Activated CD4-positive, alpha-beta T cell treated with anti-CD3 and anti-CD28 coated beads for 36 hours (primary cell): ENCODE data around the gene INTS14. TPM values are rescaled to one million over a fixed set of nuclear protein-coding genes. Genes with fewer than 3 reads are reported as not detected.

Source experiments
- ATAC-seq: fragments of 200-7000 bp; cut with Tn5 transposase; one replicate; pipeline ENCODE4 v1.10.0; 2021; ENCODE audit warnings: mild to moderate bottlenecking, moderate library complexity
- CTCF ChIA-PET: fragments of 350-600 bp; sonication (Branson Sonifier 250); formaldehyde crosslinking; loops from one replicate; lab custom pipeline; 2021; ENCODE audit warnings: antibody characterized with exemption; lab: Charles Lee
- POLR2A ChIA-PET: fragments of 350-600 bp; sonication (Branson Sonifier 250); formaldehyde crosslinking; loops from one replicate; lab custom pipeline; 2021; ENCODE audit warnings: antibody characterized with exemption, inconsistent platforms; lab: Charles Lee
- DNase-seq: peaks from one replicate; pipeline ENCODE4 v3.0.0-alpha.2; 2020
- H3K27ac Mint-ChIP-seq: one replicate; pipeline ENCODE4 v1.8.0; 2021; ENCODE audit warnings: mixed read lengths
- H3K27me3 Mint-ChIP-seq: one replicate; pipeline ENCODE4 v1.8.0; 2021; ENCODE audit warnings: mixed read lengths
- H3K36me3 Mint-ChIP-seq: one replicate; pipeline ENCODE4 v1.8.0; 2021; ENCODE audit warnings: low read depth, mixed read lengths
- H3K4me1 Mint-ChIP-seq: one replicate; pipeline ENCODE4 v1.8.0; 2021; ENCODE audit warnings: mixed read lengths
- H3K4me3 Mint-ChIP-seq: one replicate; pipeline ENCODE4 v1.8.0; 2021; ENCODE audit warnings: mild to moderate bottlenecking, moderate library complexity, mixed read lengths
- H3K9me3 Mint-ChIP-seq: one replicate; pipeline ENCODE4 v1.8.0; 2021; ENCODE audit warnings: low read depth, mixed read lengths
- intact Hi-C, 2 experiments: fragments of 100-400 bp; cut with DNase I in 1 of 2; cut with micrococcal nuclease in 1 of 2; formaldehyde crosslinking; loops; one replicate each; pipeline versions ENCODE4 v1.14.2 to v1.15.1; 2022 to 2024; cut with DNase I, micrococcal nuclease
- total RNA-seq, 2 experiments: library from RNA; stranded (reverse); gene quantifications; one replicate each; pipeline ENCODE4 v1.2.3, GENCODE V29; 2021

The INTS14 gene
- total RNA-seq, 2 experiments from 2014 or later: 49.2 to 59.8 TPM

GRCh38 chr15:65611888-65612615, 1.1 kb upstream of the INTS14 start:
- H3K9me3 Mint-ChIP-seq: no peaks in the 10 kb centered on the region
- no peaks in the 10 kb centered on the region for H3K27me3 Mint-ChIP-seq
- CTCF ChIA-PET: interaction anchor here (0.5 to 1.5 kb wide), 8 partner anchors 10 to 846 kb away, joined by 3 to 6 read pairs (median 3); partner anchors contain the start of genes RAB11A and SLC24A1
- intact Hi-C loops: loop anchor here (1.0 to 10.0 kb wide), 12 partner anchors 82 to 885 kb away; partner anchors contain the start of genes DIS3L (in 2 of the 2), CLPX (in 1 of the 2), DENND4A (in 1 of the 2) and DPP8 (in 1 of the 2)
- POLR2A ChIA-PET: no interaction called here
- DNase-seq (no peak), ATAC-seq (no peak)
- H3K4me1 Mint-ChIP-seq: peaks cover 33% of the 10 kb centered on the region
- H3K27ac Mint-ChIP-seq: peak overlapping the region; percentile 96
- H3K36me3 Mint-ChIP-seq: peaks cover 2% of the 10 kb centered on the region
- H3K4me3 Mint-ChIP-seq: peak overlapping the region; percentile 97

DNA sequence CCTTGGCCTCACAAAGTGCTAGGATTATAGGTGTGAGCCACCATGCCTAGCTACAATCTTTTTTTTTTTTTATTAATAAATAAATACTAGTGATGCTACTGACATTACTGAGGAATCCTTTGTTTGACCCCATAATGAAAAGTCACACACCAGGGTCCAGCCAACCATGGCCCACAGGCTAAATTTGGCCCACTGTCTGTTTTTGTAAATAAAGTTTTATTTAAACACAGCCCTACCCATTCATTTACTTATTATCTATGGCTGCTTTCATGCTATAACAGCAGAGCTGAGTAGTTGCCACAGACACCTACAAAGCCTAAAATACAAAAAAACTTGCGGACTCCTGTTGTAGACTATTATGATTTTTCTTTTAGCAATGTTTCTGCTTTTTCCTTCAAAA, 7.4 kb downstream of the INTS14 start:
- CTCF ChIA-PET: interaction anchor here (0.6 kb wide), 1 partner anchor 35 kb away, joined by 3 read pairs; no protein-coding TSS in a partner anchor
- peaks cover 13% of the 10 kb centered on the region for H3K36me3 Mint-ChIP-seq

GRCh38 chr15:65603134-65603533, 7.8 kb downstream of the INTS14 start:
- CTCF ChIA-PET: no interaction called here
- intact Hi-C loops: no loop called here
- Mint-ChIP-seq H3K27me3 (no peaks in the 10 kb centered on the region), H3K4me3 (no peak overlapping the region), H3K36me3 (peaks cover 16% of the 10 kb centered on the region), H3K27ac (no peak overlapping the region), H3K4me1 (peaks cover 3% of the 10 kb centered on the region), H3K9me3 (no peaks in the 10 kb centered on the region)
- no peak for DNase-seq
- POLR2A ChIA-PET: no interaction called here
- no peak for ATAC-seq

More for the DNA sequence above, 7.4 kb downstream of the INTS14 start:
- Mint-ChIP-seq H3K4me3 (no peak overlapping the region), H3K4me1 (peaks cover 4% of the 10 kb centered on the region), H3K27me3 (no peaks in the 10 kb centered on the region), H3K9me3 (no peaks in the 10 kb centered on the region), H3K27ac (no peak overlapping the region)
- DNase-seq (no peak), ATAC-seq (no peak)
- intact Hi-C loops: no loop called here
- POLR2A ChIA-PET: no interaction called here

DNA sequence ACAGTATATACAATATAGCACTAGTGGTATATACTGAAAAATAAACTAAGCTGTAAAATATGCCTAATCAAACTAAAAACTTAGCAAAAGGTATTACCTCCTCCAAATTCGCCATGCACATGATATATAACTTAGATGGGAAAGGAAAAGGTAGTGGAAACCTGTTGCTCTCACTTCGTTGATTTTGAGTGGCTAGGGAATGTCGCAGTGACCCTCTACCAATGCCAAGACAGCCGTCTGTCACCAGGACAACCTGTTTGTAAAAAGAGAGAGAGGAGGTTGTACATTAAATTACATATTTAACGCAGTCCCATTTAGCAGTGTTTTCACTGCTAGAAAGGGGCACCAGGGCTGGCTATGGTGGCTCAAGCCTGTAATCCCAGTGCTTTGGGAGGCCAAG, 11.3 kb downstream of the INTS14 start:
- H3K27ac Mint-ChIP-seq: no peak overlapping the region
- POLR2A ChIA-PET: no interaction called here

DNA sequence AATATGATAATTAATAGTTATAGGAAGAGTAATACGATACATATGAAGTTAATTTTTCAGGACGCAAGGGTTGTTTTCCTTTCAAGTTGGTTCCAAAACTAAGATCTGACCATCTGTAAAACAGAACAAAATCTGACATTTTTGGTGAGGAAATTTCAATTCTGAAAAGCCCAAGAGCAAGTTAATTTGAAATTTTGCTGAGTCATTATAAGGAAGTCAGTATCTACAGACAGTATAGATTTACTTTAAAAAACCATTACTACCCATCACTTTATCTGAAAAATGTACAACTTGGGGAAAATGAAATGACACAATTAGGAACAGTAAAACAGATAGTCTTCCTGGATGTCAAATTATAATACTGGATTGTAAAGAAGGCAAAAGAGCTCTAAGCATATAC, 12.5 kb downstream of the INTS14 start:
- POLR2A ChIA-PET: interaction anchor here (0.6 kb wide), 1 partner anchor 144 kb away, joined by 3 read pairs; no protein-coding TSS in a partner anchor
- CTCF ChIA-PET: no interaction called here
- peaks cover 46% of the 10 kb centered on the region for H3K36me3 Mint-ChIP-seq
- H3K27me3 Mint-ChIP-seq: no peaks in the 10 kb centered on the region
- no peak for DNase-seq
- intact Hi-C loops: no loop called here
- H3K27ac Mint-ChIP-seq: no peak overlapping the region
- H3K4me3 Mint-ChIP-seq: no peak overlapping the region
- no peak for ATAC-seq
- no peaks in the 10 kb centered on the region for H3K9me3 Mint-ChIP-seq
- H3K4me1 Mint-ChIP-seq: no peaks in the 10 kb centered on the region

More for the DNA sequence above, 11.3 kb downstream of the INTS14 start:
- H3K9me3 Mint-ChIP-seq: no peaks in the 10 kb centered on the region
- CTCF ChIA-PET: no interaction called here
- intact Hi-C loops: no loop called here
- H3K4me3 Mint-ChIP-seq: no peak overlapping the region
- DNase-seq (no peak), ATAC-seq (no peak)
- no peaks in the 10 kb centered on the region for H3K4me1 Mint-ChIP-seq
- no peaks in the 10 kb centered on the region for H3K27me3 Mint-ChIP-seq
- peaks cover 40% of the 10 kb centered on the region for H3K36me3 Mint-ChIP-seq

- POLR2A ChIA-PET: no interaction called here
- H3K36me3 Mint-ChIP-seq: peaks cover 59% of the 10 kb centered on the region
- H3K9me3 Mint-ChIP-seq: no peaks in the 10 kb centered on the region
- H3K27me3 Mint-ChIP-seq: no peaks in the 10 kb centered on the region
- intact Hi-C loops: no loop called here
- H3K4me1 Mint-ChIP-seq: no peaks in the 10 kb centered on the region
- CTCF ChIA-PET: interaction anchor here (0.6 to 0.9 kb wide), 4 partner anchors 17 to 820 kb away, joined by 3 read pairs; no protein-coding TSS in a partner anchor
- DNase-seq: no peak
- no peak overlapping the region for H3K4me3 Mint-ChIP-seq
- no peak for ATAC-seq
- H3K27ac Mint-ChIP-seq: no peak overlapping the region
Observed at GRCh38 chr15:65595960-65596359, 15.0 kb downstream of the INTS14 start.

DNA sequence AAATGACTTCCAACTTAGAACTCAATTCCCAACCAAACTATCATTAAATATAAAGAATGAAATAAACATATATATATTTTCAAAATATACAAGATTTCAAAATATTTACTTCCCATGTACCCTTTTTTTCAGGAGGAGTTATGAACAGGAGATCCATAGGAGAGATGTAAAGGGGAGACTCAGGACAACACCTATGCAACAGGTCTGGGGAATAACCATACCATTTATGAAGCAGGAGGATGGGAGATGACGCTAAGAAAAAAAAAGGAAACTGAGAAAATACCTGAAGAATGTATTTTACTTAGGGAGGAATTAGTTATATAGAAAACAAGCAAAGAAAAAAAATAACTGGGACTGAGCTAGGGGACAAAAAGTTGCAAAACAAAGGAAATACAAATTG, 23.8 kb downstream of the INTS14 start:
- ATAC-seq: no peak
- H3K4me1 Mint-ChIP-seq: peaks cover 27% of the 10 kb centered on the region
- ChIA-PET POLR2A (no interaction called here), CTCF (interaction anchor here (0.6 to 0.8 kb wide), 3 partner anchors 347 to 824 kb away, joined by 3 read pairs; no protein-coding TSS in a partner anchor)
- peaks cover 62% of the 10 kb centered on the region for H3K36me3 Mint-ChIP-seq
- no peaks in the 10 kb centered on the region for H3K9me3 Mint-ChIP-seq
- no peak for DNase-seq
- no peak overlapping the region for H3K4me3 Mint-ChIP-seq
- intact Hi-C loops: no loop called here
- H3K27ac Mint-ChIP-seq: no peak overlapping the region
- no peaks in the 10 kb centered on the region for H3K27me3 Mint-ChIP-seq

DNA sequence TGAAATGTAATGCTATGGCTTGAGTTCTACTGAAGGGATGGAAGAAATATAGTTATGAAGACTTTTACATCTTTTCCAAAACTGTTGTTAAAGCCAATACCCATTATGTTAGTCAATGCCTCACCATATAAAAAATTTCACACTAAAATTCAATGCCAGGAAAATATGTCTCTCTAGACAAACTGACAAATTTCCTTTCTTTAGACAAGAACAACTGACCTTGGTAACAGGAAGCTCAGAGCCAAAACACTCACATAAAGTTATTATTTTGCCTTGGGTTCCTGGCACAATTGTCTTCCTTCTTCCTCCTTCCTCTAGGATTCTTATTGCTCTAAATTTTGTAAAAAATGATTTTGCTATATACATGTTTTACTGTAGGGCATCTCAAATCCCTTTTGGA, 26.7 kb downstream of the INTS14 start:
- ChIA-PET CTCF (interaction anchor here (0.6 to 1.6 kb wide), 3 partner anchors 21 to 327 kb away, joined by 3 to 4 read pairs (median 3); partner anchors contain the start of gene INTS14), POLR2A (no interaction called here)
- no peak for DNase-seq
- H3K4me1 Mint-ChIP-seq: peaks cover 27% of the 10 kb centered on the region
- H3K27ac Mint-ChIP-seq: peak overlapping the region; percentile 74
- ATAC-seq: no peak
- peaks cover 51% of the 10 kb centered on the region for H3K36me3 Mint-ChIP-seq
- no peaks in the 10 kb centered on the region for H3K27me3 Mint-ChIP-seq
- no peaks in the 10 kb centered on the region for H3K9me3 Mint-ChIP-seq
- no peak overlapping the region for H3K4me3 Mint-ChIP-seq
- intact Hi-C loops: no loop called here

DNA sequence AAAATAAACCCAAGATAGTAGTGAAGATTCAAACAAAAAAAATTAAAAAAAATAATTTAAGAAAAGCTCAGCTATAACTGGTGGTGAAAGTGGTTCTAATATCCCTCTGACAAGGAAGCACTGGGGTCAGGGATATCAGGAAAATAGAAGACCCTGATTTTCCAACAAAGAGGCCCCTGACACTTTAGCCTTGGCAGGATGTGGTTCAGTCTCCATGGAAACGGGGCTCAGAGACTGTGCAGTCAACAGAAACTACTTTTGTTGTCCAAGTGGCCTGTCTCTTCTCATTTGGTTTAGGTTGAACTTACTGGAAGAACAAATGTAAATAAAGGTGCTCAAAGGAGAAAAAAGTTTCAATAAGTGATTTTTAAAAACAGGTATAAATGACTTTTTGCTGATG, 27.2 kb downstream of the INTS14 start:
- POLR2A ChIA-PET: interaction anchor here (0.6 kb wide), 1 partner anchor 269 kb away, joined by 4 read pairs; no protein-coding TSS in a partner anchor
- peak; percentile 39 for ATAC-seq

GRCh38 chr15:65580287-65580686, 30.6 kb downstream of the INTS14 start:
- Mint-ChIP-seq H3K4me1 (peaks cover 19% of the 10 kb centered on the region), H3K36me3 (peaks cover 49% of the 10 kb centered on the region), H3K4me3 (no peak overlapping the region), H3K9me3 (no peaks in the 10 kb centered on the region), H3K27ac (no peak overlapping the region), H3K27me3 (no peaks in the 10 kb centered on the region)
- no peak for ATAC-seq
- intact Hi-C loops: no loop called here
- no peak for DNase-seq
- ChIA-PET POLR2A (no interaction called here), CTCF (no interaction called here)

More for the DNA sequence above, 27.2 kb downstream of the INTS14 start:
- H3K4me3 Mint-ChIP-seq: no peak overlapping the region
- H3K9me3 Mint-ChIP-seq: no peaks in the 10 kb centered on the region
- intact Hi-C loops: no loop called here
- peak; percentile 56 for DNase-seq
- H3K27me3 Mint-ChIP-seq: no peaks in the 10 kb centered on the region
- H3K4me1 Mint-ChIP-seq: peaks cover 27% of the 10 kb centered on the region
- peak overlapping the region; percentile 74 for H3K27ac Mint-ChIP-seq
- H3K36me3 Mint-ChIP-seq: peaks cover 51% of the 10 kb centered on the region
- CTCF ChIA-PET: interaction anchor here (0.6 to 1.6 kb wide), 2 partner anchors 27 to 327 kb away, joined by 3 to 4 read pairs; partner anchors contain the start of gene INTS14

DNA sequence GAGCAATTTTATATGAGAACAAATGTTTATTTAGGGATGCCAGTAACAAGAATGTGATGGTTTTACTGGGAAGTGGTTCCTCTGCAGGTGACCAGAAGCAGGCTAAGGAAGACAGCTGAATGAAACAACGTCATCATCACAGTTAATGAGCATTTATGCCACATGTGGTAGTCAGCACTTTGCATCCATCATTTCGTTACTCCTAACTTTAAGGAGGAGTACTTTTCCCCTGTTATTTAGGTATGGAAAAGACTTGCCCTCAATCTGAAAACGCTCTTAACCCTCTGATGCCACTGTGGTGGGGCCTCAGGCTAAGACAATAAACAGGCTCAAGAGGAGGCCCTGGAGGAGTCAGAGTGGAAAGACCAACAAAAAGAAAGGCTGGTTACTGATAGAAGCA, 31.2 kb downstream of the INTS14 start:
- intact Hi-C loops: no loop called here
- H3K36me3 Mint-ChIP-seq: peaks cover 48% of the 10 kb centered on the region
- no peak overlapping the region for H3K4me3 Mint-ChIP-seq
- H3K27me3 Mint-ChIP-seq: no peaks in the 10 kb centered on the region
- ATAC-seq: no peak
- peaks cover 18% of the 10 kb centered on the region for H3K4me1 Mint-ChIP-seq
- H3K27ac Mint-ChIP-seq: no peak overlapping the region
- DNase-seq: no peak
- H3K9me3 Mint-ChIP-seq: no peaks in the 10 kb centered on the region
- ChIA-PET POLR2A (no interaction called here), CTCF (interaction anchor here (0.6 to 1.3 kb wide), 4 partner anchors 10 to 200 kb away, joined by 3 to 5 read pairs (median 4); no protein-coding TSS in a partner anchor)
